Small intestine (tissue), 7 donors: Measurements from ENCODE around the gene ATP9A. TPM values are rescaled to one million over a fixed set of nuclear protein-coding genes. Genes with fewer than 3 reads are reported as not detected.

ENCODE experiments used
- DNase-seq, 2 donors: peaks; one replicate each; pipeline versions ENCODE4 v3.0.0 to v3.0.0-alpha.2; 2013
- FAIRE-seq: peaks from 2 replicates; lab custom pipeline; 2012; peaks lifted over from hg19 to GRCh38; lab: Jason Lieb, UNC
- H3K27ac ChIP-seq, 3 donors: one replicate each; pipeline ENCODE4 v1.5.1; 2013; ENCODE audit warnings: low read length in 2 of 3, mild to moderate bottlenecking in 2 of 3, control low read depth in 1 of 3, inconsistent platforms in 1 of 3, low read depth in 1 of 3, moderate library complexity in 1 of 3
- H3K27me3 ChIP-seq, 3 donors: one replicate each; pipeline ENCODE4 v1.6.1; 2013; ENCODE audit warnings: low read length in 3 of 3, inconsistent platforms in 1 of 3; ENCODE audit not compliant: control insufficient read depth in 3 of 3, insufficient read depth in 3 of 3
- H3K36me3 ChIP-seq, 3 donors: one replicate each; pipeline ENCODE4 v1.6.1; 2013; ENCODE audit warnings: low read length in 3 of 3, inconsistent platforms in 1 of 3, low read depth in 1 of 3, mild to moderate bottlenecking in 1 of 3, moderate library complexity in 1 of 3; ENCODE audit not compliant: control insufficient read depth in 3 of 3, insufficient read depth in 2 of 3
- H3K4me1 ChIP-seq, 3 donors: one replicate each; pipeline ENCODE4 v1.6.1; 2013; ENCODE audit warnings: low read length in 2 of 3, inconsistent platforms in 1 of 3, low read depth in 1 of 3, mild to moderate bottlenecking in 1 of 3, moderate library complexity in 1 of 3; ENCODE audit not compliant: control insufficient read depth in 3 of 3, insufficient read depth in 2 of 3
- H3K4me3 ChIP-seq, 3 donors: one replicate each; pipeline ENCODE4 v1.5.1; 2013; ENCODE audit warnings: low read length in 3 of 3, control low read depth in 1 of 3, inconsistent platforms in 1 of 3, low read depth in 1 of 3, mild to moderate bottlenecking in 1 of 3, moderate library complexity in 1 of 3
- H3K9me3 ChIP-seq, 2 donors: one replicate each; pipeline ENCODE4 v1.6.1; 2013; ENCODE audit warnings: low read depth in 1 of 2, low read length in 1 of 2; ENCODE audit not compliant: control insufficient read depth in 2 of 2, insufficient read depth in 1 of 2
- WGBS, 3 donors: extraction: QIAGEN DNeasy Blood & Tissue Kit; methylation state at CpG; one replicate each; pipeline ENCODE4 v1.1.7; 2013; 5-methylcytosine and 5-hydroxymethylcytosine counted together
- polyA plus RNA-seq, 4 donors: library from polyadenylated mRNA; stranded (reverse) in 3 of 4; unstranded in 1 of 4; fragments of 200-250 nt in 3 of 4; fragments of 120-200 nt in 1 of 4; gene quantifications; one replicate each; pipeline versions ENCODE4 v1.2.1 to v1.2.3, GENCODE V29; 2013
- donor health status: healthy with polysubstance abuse.
- donor health status: control.
- donor health status: control.
- donor health status: Bipolar disorder and iron deficiency.
- donor health status: healthy.

The ATP9A gene
- polyA plus RNA-seq, 4 donors, result 4.1 to 49.0 (median 10.4) TPM

- H3K27ac ChIP-seq, result no peak overlapping the region
- H3K27me3 ChIP-seq, result no peaks in the 10 kb centered on the region
- FAIRE-seq, result no peak
- H3K4me1 ChIP-seq, result no peaks in the 10 kb centered on the region
- WGBS, 3 donors, result 68 to 70% (median 70%) methylated on average over 8 of the region's 8 CpGs
- peaks cover 0 to 4% of the 10 kb centered on the region in 2 donors for H3K9me3 ChIP-seq
- no peak overlapping the region for H3K4me3 ChIP-seq
- no peaks in the 10 kb centered on the region for H3K36me3 ChIP-seq
- no peak for DNase-seq
These were observed 214.2 kb downstream of the ATP9A start for GRCh38 chr20:51553897-51554486.

- no peak overlapping the region for H3K27ac ChIP-seq
- no peak overlapping the region for H3K4me3 ChIP-seq
- H3K9me3 ChIP-seq, result peaks cover 0 to 2% of the 10 kb centered on the region in 2 donors
- H3K4me1 ChIP-seq, result no peaks in the 10 kb centered on the region
- DNase-seq, result no peak
- H3K36me3 ChIP-seq, result no peaks in the 10 kb centered on the region
- FAIRE-seq, result no peak
- WGBS, 3 donors, result 84 to 90% (median 86%) methylated on average over 3 of the region's 3 CpGs
- H3K27me3 ChIP-seq, result no peaks in the 10 kb centered on the region
These were observed 217.0 kb downstream of the ATP9A start for GRCh38 chr20:51551186-51551585.

- FAIRE-seq, result no peak
These were observed 218.7 kb downstream of the ATP9A start for GRCh38 chr20:51549474-51549873.

GRCh38 chr20:51547951-51548350 lies 220.2 kb downstream of the ATP9A start:
- WGBS, 3 donors, result 61 to 84% (median 70%) methylated on average over 7 of the region's 7 CpGs
- H3K27ac ChIP-seq, result no peak overlapping the region
- no peaks in the 10 kb centered on the region for H3K27me3 ChIP-seq
- H3K4me3 ChIP-seq, result no peak overlapping the region
- H3K4me1 ChIP-seq, result peaks cover 0 to 5% (median 0%) of the 10 kb centered on the region in 3 donors
- DNase-seq, result peak in 1 of 2 donors; percentile 51
- H3K9me3 ChIP-seq, result no peaks in the 10 kb centered on the region
- H3K36me3 ChIP-seq, result no peaks in the 10 kb centered on the region
- no peak for FAIRE-seq

More at GRCh38 chr20:51549474-51549873, 218.7 kb downstream of the ATP9A start:
- no peaks in the 10 kb centered on the region for H3K36me3 ChIP-seq
- H3K4me3 ChIP-seq, result no peak overlapping the region
- no peak for DNase-seq
- no peaks in the 10 kb centered on the region for H3K4me1 ChIP-seq
- H3K9me3 ChIP-seq, result no peaks in the 10 kb centered on the region
- no peaks in the 10 kb centered on the region for H3K27me3 ChIP-seq
- no peak overlapping the region for H3K27ac ChIP-seq
- WGBS, 3 donors, result 96 to 100% (median 96%) methylated on average over 4 of the region's 4 CpGs

Other genes starting within 250 kb of the ATP9A start
- gene NFATC2, start 225.7 kb downstream of the ATP9A start, polyA plus RNA-seq, result 10 to 100 TPM in 1 of 4 donors, 1 to 10 TPM in 3; 3.1 to 19.4 (median 6.2) TPM
- 10 to 100 TPM in 1 of 4 donors, under 1 TPM in 1, not detected in 2; 0.06 to 12.3 TPM for gene SALL4, start 34.1 kb upstream of the ATP9A start, polyA plus RNA-seq